Adrenal gland (tissue), 12 donors: ENCODE results near the gene FKRP. TPM values are rescaled to one million over a fixed set of nuclear protein-coding genes. Genes with fewer than 3 reads are reported as not detected.

Experiments used
- DNase-seq, 7 donors: peaks; one replicate each; pipeline ENCODE4 v3.0.0-alpha.2; 2019 to 2020
- H3K27ac ChIP-seq, 5 donors: fragments of 200-600 bp; sonication (generic) in 4 of 5; 1 replicate in 3 of 5; 2 replicates in 2 of 5; pipeline versions ENCODE4 v1.5.1 to v1.8.0; 2016 to 2020; ENCODE audit warnings: mild to moderate bottlenecking in 1 of 5
- H3K27me3 ChIP-seq: fragments of 200-600 bp; 2 replicates; pipeline ENCODE4 v1.8.0; 2021
- H3K36me3 ChIP-seq, 2 donors: fragments of 200-600 bp; replicated peaks in 1 of 2; 1 replicate in 1 of 2; 2 replicates in 1 of 2; pipeline versions ENCODE4 v1.5.1 to v1.8.0; 2018 to 2022
- H3K4me1 ChIP-seq, 2 donors: fragments of 200-600 bp; replicated peaks in 1 of 2; 1 replicate in 1 of 2; 2 replicates in 1 of 2; pipeline versions ENCODE4 v1.5.1 to v1.8.0; 2018 to 2021
- H3K4me3 ChIP-seq, 4 donors: fragments of 200-600 bp; sonication (generic) in 3 of 4; one replicate each; pipeline ENCODE4 v1.5.1; 2016 to 2018
- H3K9me3 ChIP-seq, 3 donors: fragments of 200-600 bp; sonication (generic) in 1 of 3; replicated peaks in 1 of 3; 1 replicate in 2 of 3; 2 replicates in 1 of 3; pipeline versions ENCODE4 v1.5.1 to v1.8.0; 2016 to 2021
- CTCF ChIP-seq, 6 experiments: fragments of 450-650 bp in 4 of 6; fragments of 200-600 bp in 2 of 6; sonication (generic) in 1 of 6; IDR thresholded peaks; 1 replicate in 5 of 6; 2 replicates in 1 of 6; pipeline versions ENCODE4 v1.5.1 to v1.8.0; 2016 to 2021; ENCODE audit warnings: antibody characterized with exemption in 6 of 6, mild to moderate bottlenecking in 2 of 6, moderate library complexity in 1 of 6
- POLR2A ChIP-seq, 2 donors: fragments of 450-650 bp; IDR thresholded peaks; one replicate each; pipeline ENCODE4 v1.6.1; 2017; ENCODE audit warnings: antibody characterized with exemption in 2 of 2, mild to moderate bottlenecking in 2 of 2, moderate library complexity in 1 of 2
- WGBS, 4 donors: extraction: QIAGEN DNeasy Blood & Tissue Kit in 2 of 4; methylation state at CpG; one replicate each; pipeline versions ENCODE4 v1.1.5 to v1.1.7; 2013 to 2017; 5-methylcytosine and 5-hydroxymethylcytosine counted together
- intact Hi-C, 2 donors: fragments of 100-400 bp; cut with DNase I; formaldehyde crosslinking; loops; one replicate each; pipeline versions ENCODE4 v1.14.1 to v1.15.0; 2022 to 2023
- polyA plus RNA-seq, 3 donors: library from polyadenylated mRNA; stranded (reverse); fragments of 200-250 nt in 2 of 3; fragments of 350-450 nt in 1 of 3; fragmentation: Illumina TruSeq in 1 of 3; extraction: RNeasy Lipid Tissue Mini Kit (QIAGEN cat#74804) in 1 of 3; gene quantifications; one replicate each; pipeline ENCODE4 v1.2.3, GENCODE V29; 2013 to 2014
- total RNA-seq, 9 donors: library from RNA; depleted of rRNA in 4 of 9; stranded (reverse); fragments of >200 nt in 4 of 9; fragments of 120-200 nt in 1 of 9; fragmentation: NEBNext Ultra II Directional in 1 of 9; extraction: Animal tissue kit (Norgen Biotek cat#: 25700) in 1 of 9; gene quantifications; one replicate each; pipeline versions ENCODE4 v1.1.0 to v1.2.4, GENCODE V29; 2013 to 2023
- donor health status: healthy with polysubstance abuse.
- donor health status: Bipolar disorder and iron deficiency.
- donor health status: DM: yes; HTN: yes; CAD: no.
- donor health status: DM: no; HTN: no; CAD: no.
- donor health status: DM: no; HTN: no; CAD: no.
- donor health status: DM: yes; HTN: yes; CAD: no.

The FKRP gene
- total and polyA plus RNA-seq, 12 donors = 5.5 to 31.2 (median 16.7) TPM

- H3K4me1 ChIP-seq = peaks cover 18 to 25% of the 10 kb centered on the region in 2 donors
- TF ChIP-seq CTCF (IDR thresholded peaks at IDR 0.05) (no peak), POLR2A (IDR thresholded peaks at IDR 0.05) (no peak)
- H3K4me3 ChIP-seq = no peak overlapping the region
- DNase-seq = no peak
- H3K27ac ChIP-seq = no peak overlapping the region
- peaks cover 0 to 43% of the 10 kb centered on the region in 2 donors for H3K36me3 ChIP-seq
- 79 to 95% (median 80%) methylated on average over 9 to 15 of the region's 15 CpGs for WGBS, 4 donors
- no peaks in the 10 kb centered on the region for H3K27me3 ChIP-seq
- intact Hi-C loops = no loop called here
- H3K9me3 ChIP-seq = no peaks in the 10 kb centered on the region
Observed at GRCh38 chr19:46718934-46719622, 26.8 kb upstream of the FKRP start.

- intact Hi-C loops = no loop called here
- H3K4me3 ChIP-seq = no peak overlapping the region
- TF ChIP-seq CTCF (IDR thresholded peaks at IDR 0.05) (no peak), POLR2A (IDR thresholded peaks at IDR 0.05) (no peak)
- peaks cover 0 to 51% of the 10 kb centered on the region in 2 donors for H3K36me3 ChIP-seq
- H3K4me1 ChIP-seq = peaks cover 15 to 21% of the 10 kb centered on the region in 2 donors
- no peak overlapping the region for H3K27ac ChIP-seq
- no peaks in the 10 kb centered on the region for H3K9me3 ChIP-seq
- no peak for DNase-seq
- 77 to 84% (median 81%) methylated on average over 9 to 25 of the region's 25 CpGs for WGBS, 4 donors
- H3K27me3 ChIP-seq = no peaks in the 10 kb centered on the region
Observed at GRCh38 chr19:46719629-46720502, 26.0 kb upstream of the FKRP start.

GRCh38 chr19:46720503-46721239 lies 25.2 kb upstream of the FKRP start:
- Histone ChIP-seq H3K4me3 (no peak overlapping the region), H3K9me3 (no peaks in the 10 kb centered on the region), H3K4me1 (peaks cover 12 to 13% of the 10 kb centered on the region in 2 donors), H3K27me3 (no peaks in the 10 kb centered on the region), H3K27ac (peak overlapping the region in 2 of 5 donors; percentile 19 to 21), H3K36me3 (peaks cover 0 to 59% of the 10 kb centered on the region in 2 donors)
- DNase-seq = no peak
- intact Hi-C loops = no loop called here
- 82 to 93% (median 90%) methylated on average over 6 to 22 of the region's 22 CpGs for WGBS, 4 donors
- no peak for TF ChIP-seq CTCF (IDR thresholded peaks at IDR 0.05)
- TF ChIP-seq POLR2A (IDR thresholded peaks at IDR 0.05) = no peak
